ENCODE data around the gene GMDS.

DNA sequence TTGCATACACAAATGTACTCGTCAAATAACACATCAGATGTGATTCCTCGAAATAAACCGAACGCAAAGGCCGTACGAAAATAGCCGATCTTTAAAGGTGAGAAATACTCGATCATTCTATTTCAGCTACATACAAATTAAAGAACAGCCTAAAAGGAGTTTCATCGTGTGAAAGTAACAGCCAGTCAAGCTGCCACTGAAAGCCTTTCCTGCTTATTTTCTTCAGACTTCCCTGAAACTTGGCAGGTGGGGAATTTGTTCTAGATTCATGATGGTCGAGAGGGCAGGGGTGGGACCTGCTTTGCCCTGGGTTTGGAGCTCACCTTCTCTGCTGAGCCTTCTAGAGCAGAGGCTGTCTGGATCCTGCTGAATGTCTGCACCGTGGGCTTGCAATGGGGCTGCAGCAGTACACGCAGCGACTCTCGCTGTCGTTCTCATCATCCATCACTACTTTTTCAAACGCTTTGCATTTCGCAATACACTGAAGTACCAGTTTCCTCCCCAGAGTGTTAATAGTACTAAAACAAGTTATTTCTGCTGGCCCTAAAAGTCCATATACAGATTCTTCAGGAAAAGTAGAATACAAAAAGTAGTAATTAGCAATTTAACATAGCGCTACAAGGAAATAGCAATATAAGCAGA is 619.5 kb downstream of the GMDS start:
- TF ChIP-seq, protein P1, sequence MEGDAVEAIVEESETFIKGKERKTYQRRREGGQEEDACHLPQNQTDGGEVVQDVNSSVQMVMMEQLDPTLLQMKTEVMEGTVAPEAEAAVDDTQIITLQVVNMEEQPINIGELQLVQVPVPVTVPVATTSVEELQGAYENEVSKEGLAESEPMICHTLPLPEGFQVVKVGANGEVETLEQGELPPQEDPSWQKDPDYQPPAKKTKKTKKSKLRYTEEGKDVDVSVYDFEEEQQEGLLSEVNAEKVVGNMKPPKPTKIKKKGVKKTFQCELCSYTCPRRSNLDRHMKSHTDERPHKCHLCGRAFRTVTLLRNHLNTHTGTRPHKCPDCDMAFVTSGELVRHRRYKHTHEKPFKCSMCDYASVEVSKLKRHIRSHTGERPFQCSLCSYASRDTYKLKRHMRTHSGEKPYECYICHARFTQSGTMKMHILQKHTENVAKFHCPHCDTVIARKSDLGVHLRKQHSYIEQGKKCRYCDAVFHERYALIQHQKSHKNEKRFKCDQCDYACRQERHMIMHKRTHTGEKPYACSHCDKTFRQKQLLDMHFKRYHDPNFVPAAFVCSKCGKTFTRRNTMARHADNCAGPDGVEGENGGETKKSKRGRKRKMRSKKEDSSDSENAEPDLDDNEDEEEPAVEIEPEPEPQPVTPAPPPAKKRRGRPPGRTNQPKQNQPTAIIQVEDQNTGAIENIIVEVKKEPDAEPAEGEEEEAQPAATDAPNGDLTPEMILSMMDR (conservative IDR thresholded peaks at IDR 0.05 in 1 of 2, IDR thresholded peaks at IDR 0.05 in 1 of 2; ENCODE audit: extremely low read depth in 1 of 2, insufficient read depth in 1 of 2, low read depth in 1 of 2, low read length in 2 of 2): no peak
- no peak for TF ChIP-seq EZH2 (IDR thresholded peaks at IDR 0.05; ENCODE audit: borderline replicate concordance, low read length)
